NCI-H2081 (cell line): ENCODE results near the gene RAB11FIP3.

Experiments
- DNase-seq, 2 experiments: peaks; one replicate each; lab custom pipeline; 2025; lab: John Stamatoyannopoulos, UW

RAB11FIP3 gene

DNA sequence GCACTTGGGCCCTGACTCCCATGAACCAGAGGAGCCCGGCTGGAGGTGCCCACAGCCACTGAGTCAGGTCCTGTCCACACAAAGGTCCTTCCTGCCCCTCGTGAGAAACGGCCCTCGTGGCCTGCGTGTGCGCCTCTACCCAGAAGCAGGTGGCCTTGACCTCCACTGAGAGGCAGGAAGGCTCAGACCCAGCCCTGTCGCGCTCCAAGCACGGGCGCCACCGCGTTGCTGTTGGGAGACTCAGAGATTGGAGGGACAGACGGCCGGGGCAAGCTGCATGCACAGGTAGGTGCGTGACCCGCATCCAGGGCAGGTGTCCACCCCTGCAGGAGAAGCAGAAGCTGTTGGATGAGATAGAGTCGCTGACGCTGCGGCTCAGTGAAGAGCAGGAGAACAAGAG lies 94.0 kb downstream of the RAB11FIP3 start:
- DNase-seq, result no peak

DNA sequence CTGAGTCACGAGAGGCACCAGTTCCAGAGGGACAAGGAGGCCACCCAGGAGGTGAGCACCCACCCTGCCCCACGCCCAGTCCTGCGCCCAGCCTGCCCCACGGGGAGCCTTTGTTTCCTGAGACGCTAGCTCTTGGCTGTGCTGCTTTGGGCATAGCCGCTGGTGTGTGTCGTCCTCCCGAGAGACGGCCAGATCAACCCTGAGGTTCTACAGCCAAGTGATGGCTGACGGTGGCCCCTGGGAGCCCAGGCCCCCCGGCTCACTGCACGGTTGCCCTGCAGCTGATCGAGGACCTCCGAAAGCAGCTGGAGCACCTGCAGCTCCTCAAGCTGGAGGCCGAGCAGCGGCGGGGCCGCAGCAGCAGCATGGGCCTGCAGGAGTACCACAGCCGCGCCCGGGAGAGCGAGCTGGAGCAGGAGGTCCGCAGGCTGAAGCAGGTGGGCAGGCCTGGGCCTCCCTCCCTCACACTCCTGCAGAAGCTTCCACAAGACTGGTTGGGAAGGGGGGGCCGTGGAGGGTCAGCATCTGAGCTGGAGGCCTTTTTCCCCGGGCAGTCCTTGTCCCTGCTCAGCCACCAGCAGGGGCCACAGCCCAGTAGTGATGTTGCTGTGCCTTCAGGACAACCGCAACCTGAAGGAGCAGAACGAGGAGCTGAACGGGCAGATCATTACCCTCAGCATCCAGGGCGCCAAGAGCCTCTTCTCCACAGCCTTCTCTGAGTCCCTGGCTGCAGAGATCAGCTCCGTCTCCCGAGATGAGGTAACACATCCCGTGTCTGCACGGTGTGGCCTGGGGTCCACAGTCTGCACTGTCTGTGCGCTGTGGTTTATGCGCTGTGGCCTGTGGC lies 94.6 kb downstream of the RAB11FIP3 start:
- no peak for DNase-seq

- DNase-seq, result no peak
Measured at GRCh38 chr16:520847-521246, 95.4 kb downstream of the RAB11FIP3 start.

DNA sequence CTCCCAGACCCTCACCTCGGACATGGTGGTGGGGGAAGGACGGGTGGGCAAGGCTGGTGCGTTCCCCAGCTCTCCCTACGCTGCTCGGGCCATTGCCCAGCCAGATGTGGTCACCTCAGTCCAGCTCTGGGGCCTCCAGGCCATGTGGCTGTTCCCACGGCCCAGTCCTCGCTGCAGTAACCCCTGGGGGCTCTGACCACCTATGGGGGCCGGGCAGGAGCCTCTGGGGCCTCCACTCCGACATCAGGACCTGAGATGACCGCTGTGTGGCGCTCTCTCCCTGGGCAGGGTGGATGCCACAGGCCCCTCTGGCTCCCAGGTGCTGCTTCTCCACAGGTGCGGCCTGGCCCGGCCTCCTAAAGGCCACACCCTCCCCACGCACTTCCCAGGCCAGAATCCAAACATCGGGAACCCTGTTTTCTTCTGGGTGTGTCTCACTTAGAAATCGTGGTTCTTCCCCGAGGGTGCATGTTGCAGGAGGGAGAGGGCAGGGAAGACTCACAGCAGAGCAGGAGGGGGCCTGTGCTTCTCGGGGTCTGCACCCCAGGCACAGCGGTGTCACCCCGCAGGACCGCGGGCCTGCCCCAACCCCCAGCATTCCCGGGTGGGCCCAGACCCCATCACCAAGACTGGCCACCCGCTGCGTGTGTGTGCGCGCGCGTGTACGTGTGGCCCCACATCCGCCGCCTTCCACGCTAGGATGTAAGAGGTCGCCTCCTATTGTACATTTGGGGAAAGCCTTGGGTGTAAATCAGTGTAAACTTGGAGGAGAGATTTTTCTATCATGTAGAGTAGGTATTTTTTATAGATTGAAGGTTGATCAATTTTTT lies 96.1 kb downstream of the RAB11FIP3 start:
- DNase-seq, result no peak

GRCh38 chr16:522320-523096 lies 97.1 kb downstream of the RAB11FIP3 start:
- DNase-seq, result no peak

- DNase-seq, result no peak
Measured at GRCh38 chr16:523097-523741, 97.8 kb downstream of the RAB11FIP3 start.

- DNase-seq, result no peak
Measured at GRCh38 chr16:524274-525040, 99.0 kb downstream of the RAB11FIP3 start.

DNA sequence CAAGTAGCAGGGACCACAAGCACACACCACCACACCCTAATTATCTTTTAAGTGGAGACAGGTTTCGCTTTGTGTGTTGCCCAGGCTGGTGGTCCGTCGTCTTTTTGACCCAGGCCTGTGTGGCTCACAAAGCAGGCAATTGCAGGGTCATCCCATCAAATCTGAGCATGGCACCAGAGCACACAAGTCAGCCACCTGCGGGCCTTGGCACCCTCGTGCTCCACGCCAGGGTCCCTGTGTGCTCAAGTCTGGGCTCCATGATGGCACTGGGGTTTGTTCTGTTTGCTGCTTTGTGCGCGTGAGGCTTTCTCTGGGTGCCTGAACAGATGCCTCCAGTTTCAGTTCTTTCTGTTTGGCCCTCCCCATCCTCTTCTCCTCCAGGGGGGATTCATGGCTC lies 99.7 kb downstream of the RAB11FIP3 start:
- DNase-seq, result no peak

DNA sequence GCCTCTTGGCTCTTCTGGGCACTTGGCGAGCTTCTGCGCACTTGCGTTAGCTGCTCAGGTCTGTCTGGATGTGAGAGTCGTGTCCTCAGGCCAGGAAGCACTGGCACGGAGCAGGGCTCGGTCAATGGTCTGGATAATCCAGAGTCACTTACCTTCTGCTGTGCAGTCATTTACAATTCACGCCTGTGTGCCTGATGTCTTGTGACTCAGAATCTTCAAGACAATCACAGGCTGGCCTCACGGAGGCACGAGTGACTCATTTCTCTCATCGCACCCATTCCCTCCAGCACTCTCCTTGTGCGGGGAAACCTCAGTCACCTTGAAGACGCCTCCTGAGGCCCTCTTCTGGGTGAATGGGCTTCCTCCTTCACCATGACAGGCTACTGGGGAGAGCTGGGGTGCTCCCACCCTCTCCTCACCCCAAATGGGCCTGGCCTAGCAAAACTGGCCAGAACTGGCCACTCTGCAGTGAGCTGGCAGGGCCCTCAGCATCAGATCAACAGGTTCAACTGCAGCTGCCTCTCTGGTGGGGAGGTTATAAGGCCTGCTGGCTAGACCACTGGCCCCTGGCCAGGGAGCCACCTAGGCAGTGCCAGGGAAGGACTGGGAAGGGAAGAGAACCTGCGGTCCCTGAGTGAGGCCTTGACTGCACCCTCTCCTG lies 100.2 kb downstream of the RAB11FIP3 start:
- DNase-seq, result no peak

GRCh38 chr16:526181-527014 lies 100.9 kb downstream of the RAB11FIP3 start:
- peak in 1 of 2 experiments; percentile 39 for DNase-seq

GRCh38 chr16:527015-527903 lies 101.8 kb downstream of the RAB11FIP3 start, which contains the start of gene CAPN15:
TSS of gene CAPN15 (plus strand) at chr16:527712. CDS start at chr16:546839, 19,127 bp downstream.
- peak; percentile 89 to 94 for DNase-seq

DNA sequence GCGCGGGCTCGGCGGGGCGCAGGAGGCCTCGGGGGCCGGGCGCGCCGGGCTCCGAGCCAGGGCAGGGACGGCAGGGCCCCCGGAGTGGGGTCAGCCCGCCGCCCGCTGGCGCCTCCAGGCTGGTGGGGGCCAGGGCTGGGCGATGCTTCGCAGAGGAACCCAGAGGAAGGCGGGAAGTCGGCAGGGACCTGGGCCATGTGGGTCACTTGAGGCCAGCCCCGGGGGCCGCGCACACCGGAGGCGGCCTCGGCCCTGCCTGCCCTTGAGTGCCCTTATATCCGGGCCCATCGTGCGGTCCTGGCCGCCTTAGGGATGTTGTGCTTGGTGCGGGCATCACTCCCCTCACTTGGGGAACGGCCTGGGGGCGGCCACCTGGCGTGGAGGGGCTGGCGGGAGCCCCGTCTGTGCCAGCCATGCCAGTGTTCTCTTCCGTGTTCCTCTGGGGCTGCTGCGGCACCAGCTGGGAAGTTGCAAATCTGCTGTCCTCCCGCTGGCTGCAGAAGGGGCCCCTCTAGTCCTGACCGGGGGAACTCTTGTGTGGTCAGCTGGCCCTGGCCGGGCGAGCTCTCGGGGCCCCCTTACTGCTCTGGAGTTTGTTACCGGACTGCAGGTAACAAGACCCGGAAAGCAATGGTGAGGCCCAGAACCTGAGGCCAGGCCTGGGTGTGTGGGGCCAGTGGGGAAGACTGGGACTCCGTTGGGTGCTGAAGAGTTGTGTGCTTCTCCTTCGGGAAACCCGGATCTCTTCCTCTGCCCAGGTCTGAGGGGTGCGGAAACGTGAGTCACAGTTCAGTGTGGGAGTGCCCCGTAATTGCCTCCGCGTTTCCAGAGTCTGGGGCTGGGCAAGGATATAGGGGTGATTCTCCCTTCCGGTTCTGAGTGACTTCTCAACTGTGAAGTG lies 102.9 kb downstream of the RAB11FIP3 start:
- peak in 1 of 2 experiments; percentile 21 for DNase-seq

DNA sequence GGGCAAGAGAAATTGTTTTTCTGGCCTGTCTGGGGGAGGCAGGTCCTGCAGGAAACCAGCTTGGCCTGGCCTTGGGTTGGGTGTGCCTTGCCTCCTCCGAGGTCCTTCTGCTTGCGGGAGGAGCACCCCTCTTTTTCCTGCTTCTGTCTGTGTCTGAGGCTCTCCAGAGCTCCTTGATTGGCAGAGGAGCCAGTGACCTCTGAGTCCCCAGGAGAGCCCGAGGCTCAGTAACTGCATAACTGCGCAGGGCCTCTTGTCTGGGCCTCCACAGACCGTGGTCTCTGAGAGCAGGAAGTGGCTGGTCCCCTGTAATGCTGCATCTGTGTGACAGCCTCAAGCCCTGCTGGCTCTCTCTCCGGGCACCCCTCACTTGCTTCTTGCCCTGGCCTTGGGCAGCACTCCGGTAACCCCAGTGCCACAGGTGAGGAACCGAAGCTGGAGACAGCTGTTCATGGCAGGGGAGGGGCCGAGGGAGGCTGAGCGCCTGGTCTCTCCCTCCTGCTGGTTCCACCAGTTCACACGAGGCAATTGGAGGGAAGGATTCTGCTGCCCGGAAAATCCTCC lies 103.6 kb downstream of the RAB11FIP3 start:
- no peak for DNase-seq

DNA sequence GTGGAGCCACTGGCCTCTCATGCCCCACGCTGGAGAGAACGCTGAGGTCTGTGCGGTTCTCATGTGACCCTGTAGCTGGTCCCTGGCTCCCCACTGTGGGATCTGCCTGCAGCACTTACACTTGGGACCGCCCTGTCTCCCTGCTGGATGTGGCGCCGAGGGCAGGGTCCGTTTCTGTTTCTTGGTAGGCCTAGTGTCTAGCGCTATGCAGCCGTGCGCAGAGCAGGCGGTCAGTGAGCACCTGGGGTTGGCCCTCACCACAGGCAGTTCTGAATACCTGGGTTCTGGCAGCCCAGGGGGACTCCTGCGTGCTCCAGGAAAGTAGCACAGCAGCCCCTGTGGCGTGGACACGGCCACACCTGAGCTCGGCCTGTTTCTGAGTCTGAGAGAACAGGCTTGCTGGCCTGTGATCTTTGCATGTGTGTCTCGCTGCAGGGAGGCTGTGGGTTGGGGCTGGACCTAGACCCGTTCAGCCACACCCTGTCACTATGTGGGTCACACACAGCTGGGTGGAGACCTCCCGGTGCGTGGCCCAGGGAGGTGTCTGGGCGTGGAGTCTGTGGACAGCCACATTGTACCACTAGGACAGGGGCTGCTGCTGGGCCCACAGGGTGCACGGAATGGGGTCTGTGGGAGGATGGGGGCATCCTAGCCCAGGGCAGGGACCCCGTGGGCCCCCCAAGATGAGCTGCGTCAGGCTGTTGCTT lies 104.8 kb downstream of the RAB11FIP3 start:
- no peak for DNase-seq

DNA sequence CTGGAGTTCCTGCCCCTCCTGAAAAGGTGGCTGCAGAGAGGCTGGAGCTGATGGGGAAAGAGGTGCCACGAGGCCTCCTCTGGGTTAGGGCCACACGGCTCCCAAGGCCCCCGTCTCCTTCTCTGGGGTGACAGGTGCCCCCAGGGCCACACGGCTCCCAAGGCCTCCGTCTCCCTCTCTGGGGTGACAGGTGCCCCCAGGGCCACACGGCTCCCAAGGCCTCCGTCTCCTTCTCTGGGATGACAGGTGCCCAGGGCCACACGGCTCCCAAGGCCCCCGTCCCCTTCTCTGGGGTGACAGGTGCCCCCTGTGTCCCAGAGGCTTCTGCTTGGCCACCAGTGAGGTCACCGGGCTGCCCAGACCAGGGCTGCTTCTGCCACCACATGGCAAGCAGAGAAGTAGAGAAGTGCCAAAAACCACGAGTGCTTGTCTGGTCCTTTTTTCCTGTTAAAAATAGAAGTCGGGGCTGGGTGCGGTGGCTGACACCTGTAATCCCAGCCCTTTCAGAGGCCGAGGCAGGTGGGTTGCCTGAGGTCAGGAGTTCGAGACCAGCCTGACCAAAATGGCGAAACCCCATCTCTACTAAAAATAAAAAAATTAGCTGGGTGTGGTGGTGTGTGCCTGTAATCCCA lies 106.2 kb downstream of the RAB11FIP3 start:
- DNase-seq, result no peak
